Hepatic stellate cell (primary cell): ENCODE results near the gene BRICD5.

Experiments
- DNase-seq: peaks from one replicate; pipeline ENCODE4 v3.0.0; 2011; ENCODE audit warnings: low spot score

Gene BRICD5

GRCh38 chr16:2180962-2181923 lies 29.4 kb downstream of the BRICD5 start:
- no peak for DNase-seq

GRCh38 chr16:2180461-2180860 lies 30.2 kb downstream of the BRICD5 start:
- no peak for DNase-seq

- no peak for DNase-seq
Measured at GRCh38 chr16:2179576-2179975, 31.1 kb downstream of the BRICD5 start.

GRCh38 chr16:2179107-2179501 lies 31.6 kb downstream of the BRICD5 start:
- DNase-seq = no peak

GRCh38 chr16:2178321-2179106 lies 32.1 kb downstream of the BRICD5 start:
- DNase-seq = no peak

- no peak for DNase-seq
Measured at GRCh38 chr16:2177561-2177960, 33.1 kb downstream of the BRICD5 start.

- no peak for DNase-seq
Measured at GRCh38 chr16:2177101-2177500, 33.6 kb downstream of the BRICD5 start.

GRCh38 chr16:2176047-2176446 lies 34.6 kb downstream of the BRICD5 start:
- no peak for DNase-seq

GRCh38 chr16:2175454-2175853 lies 35.2 kb downstream of the BRICD5 start:
- no peak for DNase-seq

GRCh38 chr16:2174396-2175131 lies 36.1 kb downstream of the BRICD5 start:
- DNase-seq = no peak

- DNase-seq = no peak
Measured at GRCh38 chr16:2173916-2174315, 36.7 kb downstream of the BRICD5 start.

GRCh38 chr16:2173366-2173765 lies 37.3 kb downstream of the BRICD5 start:
- no peak for DNase-seq

GRCh38 chr16:2172688-2173335 lies 37.9 kb downstream of the BRICD5 start:
- DNase-seq = no peak

GRCh38 chr16:2171601-2172178 lies 39.0 kb downstream of the BRICD5 start:
- no peak for DNase-seq

GRCh38 chr16:2170587-2171435 lies 39.9 kb downstream of the BRICD5 start:
- no peak for DNase-seq

GRCh38 chr16:2170080-2170479 lies 40.6 kb downstream of the BRICD5 start:
- no peak for DNase-seq

GRCh38 chr16:2167068-2167638 lies 43.5 kb downstream of the BRICD5 start:
- DNase-seq = no peak

GRCh38 chr16:2166263-2167067 lies 44.2 kb downstream of the BRICD5 start:
- DNase-seq = no peak

GRCh38 chr16:2165861-2166260 lies 44.8 kb downstream of the BRICD5 start:
- DNase-seq = no peak
